Measurements from ENCODE around the gene RGS6.

RGS6 gene

DNA sequence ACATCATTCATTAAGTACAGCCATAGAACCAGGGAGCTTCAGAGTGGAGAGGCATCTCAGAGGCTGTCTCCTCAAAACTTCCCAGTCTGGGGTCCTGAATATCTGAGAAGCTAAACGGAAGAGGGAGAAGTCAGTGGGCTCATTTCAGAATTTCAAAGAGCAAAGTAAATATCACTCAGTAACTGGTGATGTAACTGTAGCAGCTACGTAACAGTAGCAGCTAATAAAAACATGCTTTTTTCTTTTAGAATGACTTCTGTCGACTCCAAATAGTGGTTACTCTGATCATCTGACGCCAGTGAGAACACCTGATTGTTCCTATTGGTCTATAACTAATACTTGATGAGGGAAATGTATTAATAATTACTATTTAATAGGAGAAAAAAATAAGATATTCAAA lies 578.3 kb downstream of the RGS6 start:
- no peaks in the 10 kb centered on the region for H4K20me1 ChIP-seq (ENCODE audit: insufficient read depth, low read length)

DNA sequence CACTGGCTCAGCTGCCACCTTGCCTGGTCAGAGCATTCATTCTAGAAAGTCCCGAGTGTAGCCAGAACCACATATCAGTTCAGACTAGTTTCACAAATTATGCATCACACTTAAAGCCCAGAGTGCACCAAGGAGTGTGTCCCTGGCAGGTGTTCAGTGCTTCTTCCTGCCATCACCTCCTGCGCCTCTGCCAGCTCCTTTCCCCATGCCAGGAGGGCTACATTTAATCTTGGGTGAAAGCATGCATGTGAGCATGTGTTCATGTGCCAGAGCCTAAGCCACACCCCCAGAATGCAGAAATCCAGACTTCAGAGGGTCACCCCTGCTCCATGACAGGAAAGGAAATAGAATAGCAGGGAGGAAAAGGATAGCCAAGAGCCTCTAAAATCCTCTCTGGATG lies 580.1 kb downstream of the RGS6 start:
- H4K20me1 ChIP-seq (ENCODE audit: insufficient read depth, low read length), result no peaks in the 10 kb centered on the region
- no peaks in the 10 kb centered on the region for H3K36me3 ChIP-seq (ENCODE audit: insufficient read depth, low read length)
- H3K9me2 ChIP-seq (ENCODE audit: low read depth, low read length), result no peaks in the 10 kb centered on the region
- H3K79me2 ChIP-seq (ENCODE audit: insufficient read depth, low read length), result no peaks in the 10 kb centered on the region
- peaks cover 4% of the 10 kb centered on the region for H3K4me1 ChIP-seq (ENCODE audit: insufficient read depth, low read length, severe bottlenecking)
- H3K4me2 ChIP-seq (ENCODE audit: low read length), result no peak overlapping the region
- H3K4me3 ChIP-seq (ENCODE audit: low read depth, low read length, poor library complexity, severe bottlenecking), result no peak overlapping the region
- no peak overlapping the region for H3K27ac ChIP-seq (ENCODE audit: low read depth, low read length, poor library complexity, severe bottlenecking)
- H3K9ac ChIP-seq (ENCODE audit: low read length), result no peak overlapping the region
- no peaks in the 10 kb centered on the region for H3K27me3 ChIP-seq (ENCODE audit: insufficient read depth, low read length)
- H2AFZ ChIP-seq (ENCODE audit: low read length), result no peak overlapping the region
- no peaks in the 10 kb centered on the region for H3F3A ChIP-seq (ENCODE audit: insufficient read depth, low read length)
- no peaks in the 10 kb centered on the region for H3K9me3 ChIP-seq (ENCODE audit: low read length)
- TF ChIP-seq, protein P1, sequence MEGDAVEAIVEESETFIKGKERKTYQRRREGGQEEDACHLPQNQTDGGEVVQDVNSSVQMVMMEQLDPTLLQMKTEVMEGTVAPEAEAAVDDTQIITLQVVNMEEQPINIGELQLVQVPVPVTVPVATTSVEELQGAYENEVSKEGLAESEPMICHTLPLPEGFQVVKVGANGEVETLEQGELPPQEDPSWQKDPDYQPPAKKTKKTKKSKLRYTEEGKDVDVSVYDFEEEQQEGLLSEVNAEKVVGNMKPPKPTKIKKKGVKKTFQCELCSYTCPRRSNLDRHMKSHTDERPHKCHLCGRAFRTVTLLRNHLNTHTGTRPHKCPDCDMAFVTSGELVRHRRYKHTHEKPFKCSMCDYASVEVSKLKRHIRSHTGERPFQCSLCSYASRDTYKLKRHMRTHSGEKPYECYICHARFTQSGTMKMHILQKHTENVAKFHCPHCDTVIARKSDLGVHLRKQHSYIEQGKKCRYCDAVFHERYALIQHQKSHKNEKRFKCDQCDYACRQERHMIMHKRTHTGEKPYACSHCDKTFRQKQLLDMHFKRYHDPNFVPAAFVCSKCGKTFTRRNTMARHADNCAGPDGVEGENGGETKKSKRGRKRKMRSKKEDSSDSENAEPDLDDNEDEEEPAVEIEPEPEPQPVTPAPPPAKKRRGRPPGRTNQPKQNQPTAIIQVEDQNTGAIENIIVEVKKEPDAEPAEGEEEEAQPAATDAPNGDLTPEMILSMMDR (IDR thresholded peaks at IDR 0.05; ENCODE audit: low read length), result no peak
- no peak for TF ChIP-seq EZH2 (IDR thresholded peaks at IDR 0.05; ENCODE audit: borderline replicate concordance, low read length)

More for the DNA sequence above, 578.3 kb downstream of the RGS6 start:
- Histone ChIP-seq H3K9ac (ENCODE audit: low read length) (no peak overlapping the region), H3F3A (ENCODE audit: insufficient read depth, low read length) (no peaks in the 10 kb centered on the region), H3K79me2 (ENCODE audit: insufficient read depth, low read length) (no peaks in the 10 kb centered on the region), H3K27ac (ENCODE audit: low read depth, low read length, poor library complexity, severe bottlenecking) (no peak overlapping the region), H3K36me3 (ENCODE audit: insufficient read depth, low read length) (no peaks in the 10 kb centered on the region), H3K4me2 (ENCODE audit: low read length) (no peak overlapping the region), H3K9me2 (ENCODE audit: low read depth, low read length) (no peaks in the 10 kb centered on the region), H3K27me3 (ENCODE audit: insufficient read depth, low read length) (no peaks in the 10 kb centered on the region), H3K9me3 (ENCODE audit: low read length) (no peaks in the 10 kb centered on the region), H3K4me3 (ENCODE audit: low read depth, low read length, poor library complexity, severe bottlenecking) (no peak overlapping the region), H3K4me1 (ENCODE audit: insufficient read depth, low read length, severe bottlenecking) (no peaks in the 10 kb centered on the region), H2AFZ (ENCODE audit: low read length) (no peak overlapping the region)
- TF ChIP-seq EZH2 (IDR thresholded peaks at IDR 0.05; ENCODE audit: borderline replicate concordance, low read length), result no peak
- TF ChIP-seq, protein P1 (IDR thresholded peaks at IDR 0.05; ENCODE audit: low read length), result no peak

DNA sequence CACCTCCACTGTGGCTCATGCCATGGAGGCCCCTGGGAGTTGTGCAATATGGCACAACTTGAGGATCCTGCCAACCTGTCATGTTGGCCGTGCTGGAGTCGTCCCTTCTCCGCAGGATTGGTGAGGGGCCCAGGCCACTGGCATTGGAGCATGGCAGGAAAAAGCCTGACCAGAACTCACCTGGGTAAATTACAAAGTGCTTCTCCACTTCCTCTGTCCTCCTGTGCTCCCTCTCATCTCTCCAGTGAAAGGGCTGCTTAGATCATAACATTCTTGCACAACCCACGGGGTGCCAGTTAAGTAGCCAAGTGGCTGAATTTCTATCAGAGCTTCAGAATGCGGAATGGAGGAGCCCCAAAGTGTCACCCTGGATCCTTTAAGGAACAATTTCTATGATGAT lies 580.7 kb downstream of the RGS6 start:
- no peak overlapping the region for H3K27ac ChIP-seq (ENCODE audit: low read depth, low read length, poor library complexity, severe bottlenecking)
- no peaks in the 10 kb centered on the region for H3K9me2 ChIP-seq (ENCODE audit: low read depth, low read length)
- H3K36me3 ChIP-seq (ENCODE audit: insufficient read depth, low read length), result no peaks in the 10 kb centered on the region
- no peak overlapping the region for H3K4me2 ChIP-seq (ENCODE audit: low read length)
- H3K9me3 ChIP-seq (ENCODE audit: low read length), result no peaks in the 10 kb centered on the region
- no peak overlapping the region for H3K4me3 ChIP-seq (ENCODE audit: low read depth, low read length, poor library complexity, severe bottlenecking)
- no peak for TF ChIP-seq EZH2 (IDR thresholded peaks at IDR 0.05; ENCODE audit: borderline replicate concordance, low read length)
- TF ChIP-seq, protein P1 (IDR thresholded peaks at IDR 0.05; ENCODE audit: low read length), result no peak
- no peaks in the 10 kb centered on the region for H3K27me3 ChIP-seq (ENCODE audit: insufficient read depth, low read length)
- H3K79me2 ChIP-seq (ENCODE audit: insufficient read depth, low read length), result no peaks in the 10 kb centered on the region
- H4K20me1 ChIP-seq (ENCODE audit: insufficient read depth, low read length), result no peaks in the 10 kb centered on the region
- H2AFZ ChIP-seq (ENCODE audit: low read length), result no peak overlapping the region
- no peak overlapping the region for H3K9ac ChIP-seq (ENCODE audit: low read length)
- no peaks in the 10 kb centered on the region for H3F3A ChIP-seq (ENCODE audit: insufficient read depth, low read length)
- H3K4me1 ChIP-seq (ENCODE audit: insufficient read depth, low read length, severe bottlenecking), result peaks cover 11% of the 10 kb centered on the region

Measured in OCI-LY1 (cell line).